Fibroblast of lung (primary cell): ENCODE results near the gene SDC4. TPM values are rescaled to one million over a fixed set of nuclear protein-coding genes. Genes with fewer than 3 reads are reported as not detected.

Experiments used
- DNase-seq, 2 donors: peaks; one replicate each; pipeline versions ENCODE4 v3.0.0 to v3.0.0-alpha.2; 2010; ENCODE audit warnings: low read depth in 2 of 2
- H2AFZ ChIP-seq: 2 replicates; pipeline ENCODE4 v1.5.1; 2012; ENCODE audit warnings: low read length, control low read depth, inconsistent platforms
- H3K27ac ChIP-seq: 2 replicates; pipeline ENCODE4 v1.5.1; 2011; ENCODE audit warnings: low read length, control low read depth; ENCODE audit not compliant: insufficient read depth
- H3K27me3 ChIP-seq: 2 replicates; pipeline ENCODE4 v1.5.1; 2011; ENCODE audit warnings: mild to moderate bottlenecking, low read length; ENCODE audit not compliant: control insufficient read depth, insufficient read depth
- H3K36me3 ChIP-seq: 2 replicates; pipeline ENCODE4 v1.5.1; 2011; ENCODE audit warnings: low read length; ENCODE audit not compliant: control insufficient read depth, insufficient read depth
- H3K4me1 ChIP-seq: 2 replicates; pipeline ENCODE4 v1.5.1; 2011; ENCODE audit warnings: low read length; ENCODE audit not compliant: control insufficient read depth, insufficient read depth; ENCODE audit errors: extremely low read depth
- H3K4me2 ChIP-seq: 2 replicates; pipeline ENCODE4 v1.5.1; 2011; ENCODE audit warnings: low read length, control low read depth; ENCODE audit not compliant: insufficient read depth; ENCODE audit errors: extremely low read depth
- H3K4me3 ChIP-seq, 4 experiments: fragments of 200-600 bp in 1 of 4; sonication (generic) in 1 of 4; replicated peaks in 1 of 4; 2 replicates each; pipeline ENCODE4 v1.5.1; 2011 to 2016; ENCODE audit warnings: low read length in 4 of 4, low read depth in 3 of 4, mild to moderate bottlenecking in 3 of 4, control low read depth in 2 of 4, inconsistent platforms in 1 of 4, mixed read lengths in 1 of 4; ENCODE audit not compliant: insufficient read depth in 1 of 4; ENCODE audit errors: control extremely low read depth in 1 of 4
- H3K79me2 ChIP-seq: 2 replicates; pipeline ENCODE4 v1.5.1; 2012; ENCODE audit warnings: mild to moderate bottlenecking, low read length, inconsistent platforms; ENCODE audit not compliant: control insufficient read depth, insufficient read depth
- H3K9ac ChIP-seq: 2 replicates; pipeline ENCODE4 v1.5.1; 2011; ENCODE audit warnings: mild to moderate bottlenecking, low read length, control low read depth; ENCODE audit not compliant: insufficient read depth
- H3K9me3 ChIP-seq: 2 replicates; pipeline ENCODE4 v1.5.1; 2012; ENCODE audit warnings: low read depth, low read length; ENCODE audit not compliant: control insufficient read depth, insufficient read depth
- H4K20me1 ChIP-seq: 2 replicates; pipeline ENCODE4 v1.5.1; 2011; ENCODE audit warnings: low read length; ENCODE audit not compliant: control insufficient read depth, insufficient read depth; ENCODE audit errors: extremely low read depth
- EZH2 ChIP-seq: IDR thresholded peaks from 2 replicates; pipeline ENCODE4 v1.5.1; 2012; ENCODE audit warnings: low read length, control low read depth, mild to moderate bottlenecking; ENCODE audit errors: missing control alignments
- polyA plus RNA-seq, 2 donors: library from polyadenylated mRNA; depleted of rRNA in 1 of 2; stranded (reverse) in 1 of 2; unstranded in 1 of 2; fragments of >200 nt; gene quantifications; 2 replicates each; pipeline ENCODE4 v1.2.1, GENCODE V29; 2011 to 2012; ENCODE audit warnings: missing spikeins in 1 of 2
- total RNA-seq: library from RNA; depleted of rRNA; stranded (reverse); fragments of >200 nt; gene quantifications from 2 replicates; pipeline ENCODE4 v1.2.1, GENCODE V29; 2014
- TF ChIP-seq, protein P1 (sequence below), 2 donors: IDR thresholded peaks in 1 of 2; conservative IDR thresholded peaks in 1 of 2; 1 replicate in 1 of 2; 2 replicates in 1 of 2; pipeline ENCODE4 v1.5.1; 2011 to 2012; ENCODE audit warnings: low read length in 2 of 2, control low read depth in 1 of 2, inconsistent platforms in 1 of 2, low read depth in 1 of 2, mild to moderate bottlenecking in 1 of 2

The SDC4 gene
- total and polyA plus RNA-seq, 2 donors (not counting 1 experiment from before 2014, with no cell fraction given): 175 to 312 TPM

DNA sequence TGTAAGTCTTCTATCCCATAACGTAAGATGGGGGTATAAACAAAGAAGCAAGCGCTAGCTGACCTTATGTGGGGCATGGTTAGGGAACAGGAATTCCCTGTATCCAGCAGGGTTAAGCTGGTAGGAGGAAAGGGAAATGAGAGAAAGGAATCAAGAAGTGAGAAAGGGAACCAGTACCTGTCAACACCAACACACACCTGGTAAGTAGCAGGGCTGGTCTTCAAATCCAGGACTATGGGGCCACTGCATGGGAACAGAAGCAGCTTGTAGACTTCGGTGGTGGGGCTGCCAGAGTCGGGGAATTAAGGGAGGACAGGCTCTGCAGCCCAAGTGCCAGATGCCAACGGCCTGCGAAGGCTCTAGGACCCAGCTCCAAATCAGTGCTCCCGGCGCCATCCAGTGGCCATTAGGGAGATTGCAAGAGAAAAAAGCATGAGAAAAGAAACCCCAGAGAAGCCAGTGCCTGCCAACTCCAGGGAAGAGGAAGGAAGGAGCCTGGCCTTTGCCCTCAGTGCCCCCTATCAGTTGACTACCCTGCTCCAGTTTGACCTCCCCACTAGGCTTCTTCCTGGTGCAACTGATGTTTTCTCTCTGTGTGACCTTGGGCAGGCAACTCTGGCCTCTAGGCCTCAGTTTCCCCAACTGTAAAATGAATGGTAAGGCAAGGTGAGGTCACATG is 57.4 kb downstream of the SDC4 start:
- Histone ChIP-seq H3K27ac (no peak overlapping the region), H2AFZ (no peak overlapping the region), H3K79me2 (no peaks in the 10 kb centered on the region), H3K9ac (no peak overlapping the region), H3K27me3 (peaks cover 19% of the 10 kb centered on the region), H3K4me2 (no peak overlapping the region), H3K4me1 (peaks cover 2% of the 10 kb centered on the region), H3K36me3 (no peaks in the 10 kb centered on the region), H4K20me1 (no peaks in the 10 kb centered on the region), H3K4me3 (no peak overlapping the region), H3K9me3 (no peaks in the 10 kb centered on the region)
- DNase-seq: peak; percentile 37 to 71
- no peak for TF ChIP-seq EZH2
- TF ChIP-seq, protein P1, sequence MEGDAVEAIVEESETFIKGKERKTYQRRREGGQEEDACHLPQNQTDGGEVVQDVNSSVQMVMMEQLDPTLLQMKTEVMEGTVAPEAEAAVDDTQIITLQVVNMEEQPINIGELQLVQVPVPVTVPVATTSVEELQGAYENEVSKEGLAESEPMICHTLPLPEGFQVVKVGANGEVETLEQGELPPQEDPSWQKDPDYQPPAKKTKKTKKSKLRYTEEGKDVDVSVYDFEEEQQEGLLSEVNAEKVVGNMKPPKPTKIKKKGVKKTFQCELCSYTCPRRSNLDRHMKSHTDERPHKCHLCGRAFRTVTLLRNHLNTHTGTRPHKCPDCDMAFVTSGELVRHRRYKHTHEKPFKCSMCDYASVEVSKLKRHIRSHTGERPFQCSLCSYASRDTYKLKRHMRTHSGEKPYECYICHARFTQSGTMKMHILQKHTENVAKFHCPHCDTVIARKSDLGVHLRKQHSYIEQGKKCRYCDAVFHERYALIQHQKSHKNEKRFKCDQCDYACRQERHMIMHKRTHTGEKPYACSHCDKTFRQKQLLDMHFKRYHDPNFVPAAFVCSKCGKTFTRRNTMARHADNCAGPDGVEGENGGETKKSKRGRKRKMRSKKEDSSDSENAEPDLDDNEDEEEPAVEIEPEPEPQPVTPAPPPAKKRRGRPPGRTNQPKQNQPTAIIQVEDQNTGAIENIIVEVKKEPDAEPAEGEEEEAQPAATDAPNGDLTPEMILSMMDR (conservative IDR thresholded peaks at IDR 0.05 in 1 of 2, IDR thresholded peaks at IDR 0.05 in 1 of 2; ENCODE audit: low read depth in 1 of 2, low read length in 2 of 2): peak; percentile 91 to 94

DNA sequence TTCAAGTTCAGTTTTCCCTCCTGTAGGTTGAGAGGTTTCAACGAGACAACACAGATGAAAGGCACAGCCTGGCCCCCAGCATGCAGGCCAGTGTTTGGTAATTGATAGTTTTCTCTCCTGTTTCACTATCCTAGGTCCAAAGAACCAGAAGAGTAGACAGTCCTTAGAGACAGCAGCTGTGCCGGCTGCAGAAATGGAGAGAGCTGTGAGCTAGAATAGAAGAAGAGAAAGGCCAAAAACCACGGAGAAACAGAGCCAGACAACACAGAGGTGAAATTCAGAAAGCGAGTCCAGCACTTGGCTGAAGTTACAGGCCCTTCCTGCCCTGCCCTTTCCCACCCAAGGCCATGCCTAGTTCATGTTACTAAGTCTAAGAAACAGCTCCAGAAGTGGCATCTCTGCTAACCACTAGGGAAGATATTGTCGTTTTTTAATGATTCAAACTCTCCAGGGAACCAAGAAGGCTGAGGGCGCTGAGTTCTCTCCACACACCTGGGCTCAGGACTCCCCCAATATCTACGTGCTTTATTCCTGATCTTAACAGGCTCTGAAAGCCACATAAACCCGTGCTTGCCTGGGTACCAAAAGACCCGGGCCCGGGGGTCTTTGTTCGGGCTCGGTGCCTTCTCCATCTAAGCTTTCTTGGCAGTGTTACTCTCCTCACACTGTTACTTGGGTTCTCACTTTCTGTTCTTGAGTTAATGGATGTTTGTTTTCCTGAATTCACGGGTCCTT is 58.1 kb downstream of the SDC4 start:
- Histone ChIP-seq H3K27me3 (peaks cover 19% of the 10 kb centered on the region), H3K9ac (no peak overlapping the region), H2AFZ (no peak overlapping the region), H3K4me3 (no peak overlapping the region), H3K4me2 (no peak overlapping the region), H3K4me1 (peaks cover 2% of the 10 kb centered on the region), H3K79me2 (no peaks in the 10 kb centered on the region), H3K27ac (no peak overlapping the region), H4K20me1 (no peaks in the 10 kb centered on the region), H3K9me3 (no peaks in the 10 kb centered on the region), H3K36me3 (no peaks in the 10 kb centered on the region)
- TF ChIP-seq, protein P1 (conservative IDR thresholded peaks at IDR 0.05 in 1 of 2, IDR thresholded peaks at IDR 0.05 in 1 of 2; ENCODE audit: low read depth in 1 of 2, low read length in 2 of 2): no peak
- TF ChIP-seq EZH2: no peak
- DNase-seq: no peak

DNA sequence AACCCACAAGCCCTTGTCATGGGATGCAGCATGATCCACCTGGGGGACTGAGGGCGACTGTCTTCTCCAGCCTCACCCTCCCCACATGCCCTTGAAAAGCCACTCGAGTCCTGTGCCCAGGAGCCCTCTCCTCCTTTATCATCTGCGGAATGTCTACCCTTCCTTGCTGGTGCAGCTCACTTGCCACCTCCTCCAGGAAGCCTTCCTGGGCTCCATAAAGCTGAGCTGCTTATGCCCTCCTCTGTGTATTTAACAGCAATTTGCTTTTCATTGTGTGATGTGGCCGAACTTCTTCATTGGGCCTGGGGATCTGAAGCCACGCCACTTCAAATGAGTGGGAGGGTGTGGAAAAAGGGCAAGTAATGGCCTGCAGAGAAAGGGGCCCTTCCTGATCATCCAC is 59.4 kb downstream of the SDC4 start:
- DNase-seq: no peak
- peaks cover 2% of the 10 kb centered on the region for H3K4me1 ChIP-seq
- TF ChIP-seq, protein P1 (conservative IDR thresholded peaks at IDR 0.05 in 1 of 2, IDR thresholded peaks at IDR 0.05 in 1 of 2; ENCODE audit: low read depth in 1 of 2, low read length in 2 of 2): no peak
- no peak for TF ChIP-seq EZH2
- H3K27ac ChIP-seq: no peak overlapping the region
- H3K9ac ChIP-seq: no peak overlapping the region
- H3K79me2 ChIP-seq: no peaks in the 10 kb centered on the region
- H3K36me3 ChIP-seq: no peaks in the 10 kb centered on the region
- H3K4me2 ChIP-seq: no peak overlapping the region
- H3K4me3 ChIP-seq: no peak overlapping the region
- no peak overlapping the region for H2AFZ ChIP-seq
- no peaks in the 10 kb centered on the region for H3K9me3 ChIP-seq
- H4K20me1 ChIP-seq: no peaks in the 10 kb centered on the region
- peaks cover 21% of the 10 kb centered on the region for H3K27me3 ChIP-seq
